Pancreas (tissue), 10 donors: Measurements from ENCODE around the gene WDR27. TPM values are rescaled to one million over a fixed set of nuclear protein-coding genes. Genes with fewer than 3 reads are reported as not detected.

ENCODE experiments used
- ATAC-seq, 4 donors: fragments of 200-7000 bp; cut with Tn5 transposase; one replicate each; pipeline versions ENCODE4 v1.8.0 to v1.9.1; 2020; ENCODE audit warnings: mild to moderate bottlenecking in 4 of 4, moderate library complexity in 4 of 4
- DNase-seq, 6 donors: peaks; one replicate each; pipeline ENCODE4 v3.0.0-alpha.2; 2020
- FAIRE-seq: peaks from 2 replicates; lab custom pipeline; 2012; peaks lifted over from hg19 to GRCh38; lab: Jason Lieb, UNC
- H3K27ac ChIP-seq, 4 donors: fragments of 200-600 bp; sonication (generic); 1 replicate in 3 of 4; 2 replicates in 1 of 4; pipeline versions ENCODE4 v1.5.0 to v1.8.0; 2020
- H3K27me3 ChIP-seq, 4 donors: fragments of 200-600 bp; one replicate each; pipeline ENCODE4 v1.8.0; 2021
- H3K36me3 ChIP-seq, 3 donors: fragments of 200-600 bp; sonication (generic) in 1 of 3; one replicate each; pipeline versions ENCODE4 v1.5.0 to v1.8.0; 2020 to 2021
- H3K4me1 ChIP-seq, 3 donors: fragments of 200-600 bp; one replicate each; pipeline ENCODE4 v1.8.0; 2021
- H3K4me3 ChIP-seq, 4 donors: fragments of 200-600 bp; sonication (generic) in 2 of 4; one replicate each; pipeline versions ENCODE4 v1.5.0 to v1.8.0; 2020 to 2021
- H3K9me3 ChIP-seq, 4 donors: fragments of 200-600 bp; one replicate each; pipeline ENCODE4 v1.8.0; 2021
- CTCF ChIP-seq, 4 donors: fragments of 200-600 bp; sonication (generic) in 3 of 4; IDR thresholded peaks; one replicate each; pipeline versions ENCODE4 v1.5.0 to v1.8.0; 2021; ENCODE audit warnings: antibody characterized with exemption in 4 of 4
- WGBS, 2 donors: extraction: QIAGEN DNeasy Blood & Tissue Kit; methylation state at CpG; one replicate each; pipeline ENCODE4 v1.1.7; 2013; 5-methylcytosine and 5-hydroxymethylcytosine counted together
- intact Hi-C, 3 donors: fragments of 100-400 bp; cut with DNase I; formaldehyde crosslinking; loops; one replicate each; pipeline versions ENCODE4 v1.11.1 to v1.14.2; 2022
- polyA plus RNA-seq, 2 donors: library from polyadenylated mRNA; stranded (reverse); fragments of 200-250 nt; gene quantifications; one replicate each; pipeline ENCODE4 v1.2.3, GENCODE V29; 2013
- total RNA-seq, 6 donors: library from RNA; stranded (reverse); fragmentation: NEBNext Ultra II Directional in 4 of 6; extraction: Animal tissue kit (Norgen Biotek cat#: 25700) in 4 of 6; gene quantifications; one replicate each; pipeline versions ENCODE4 v1.2.1 to v1.2.4, GENCODE V29; 2021 to 2023
- donor health status: healthy with polysubstance abuse.
- donor health status: DM: no; HTN: no; CAD: no; lungs with moderate emphysema.
- donor health status: DM: no; HTN: no; CAD: no.
- donor health status: control.
- donor health status: control.
- donor health status: Bipolar disorder and iron deficiency.
- donor health status: DM: yes; HTN: yes; CAD: no.
- donor health status: DM: no; HTN: no; CAD: no.
- donor health status: DM: no; HTN: no; CAD: no.
- donor health status: DM: yes; HTN: yes; CAD: no.

Gene WDR27
- total and polyA plus RNA-seq, 8 donors = 9.6 to 43.1 (median 16.4) TPM

- no peak overlapping the region for H3K4me3 ChIP-seq
- ATAC-seq (no peak), FAIRE-seq (no peak), DNase-seq (no peak)
- no peaks in the 10 kb centered on the region for H3K9me3 ChIP-seq
- no peaks in the 10 kb centered on the region for H3K27me3 ChIP-seq
- intact Hi-C loops = no loop called here
- H3K4me1 ChIP-seq = no peaks in the 10 kb centered on the region
- WGBS, 2 donors = 81 to 90% methylated on average over 6 of the region's 6 CpGs
- H3K36me3 ChIP-seq = no peaks in the 10 kb centered on the region
- TF ChIP-seq CTCF (IDR thresholded peaks at IDR 0.05) = no peak
- H3K27ac ChIP-seq = no peak overlapping the region
Measured at GRCh38 chr6:169583886-169584541, 117.8 kb downstream of the WDR27 start.

- H3K27ac ChIP-seq = no peak overlapping the region
- no peaks in the 10 kb centered on the region for H3K4me1 ChIP-seq
- no peaks in the 10 kb centered on the region for H3K27me3 ChIP-seq
- DNase-seq (no peak), ATAC-seq (no peak), FAIRE-seq (no peak)
- no peak overlapping the region for H3K4me3 ChIP-seq
- H3K9me3 ChIP-seq = no peaks in the 10 kb centered on the region
- no peaks in the 10 kb centered on the region for H3K36me3 ChIP-seq
- intact Hi-C loops = no loop called here
- no peak for TF ChIP-seq CTCF (IDR thresholded peaks at IDR 0.05)
- 87 to 93% methylated on average over 7 of the region's 7 CpGs for WGBS, 2 donors
Measured at GRCh38 chr6:169579407-169580111, 122.3 kb downstream of the WDR27 start.

GRCh38 chr6:169577974-169578373 is 123.9 kb downstream of the WDR27 start:
- Histone ChIP-seq H3K4me3 (no peak overlapping the region), H3K9me3 (no peaks in the 10 kb centered on the region), H3K36me3 (no peaks in the 10 kb centered on the region), H3K4me1 (no peaks in the 10 kb centered on the region), H3K27ac (no peak overlapping the region), H3K27me3 (no peaks in the 10 kb centered on the region)
- DNase-seq = no peak
- no peak for FAIRE-seq
- no peak for ATAC-seq
- TF ChIP-seq CTCF (IDR thresholded peaks at IDR 0.05) = no peak
- 90 to 93% methylated on average over 14 of the region's 14 CpGs for WGBS, 2 donors
- intact Hi-C loops = no loop called here

- no peak for DNase-seq
- WGBS, 2 donors = 85 to 87% methylated on average over 37 to 38 of the region's 38 CpGs
- H3K36me3 ChIP-seq = no peaks in the 10 kb centered on the region
- no peaks in the 10 kb centered on the region for H3K4me1 ChIP-seq
- H3K27ac ChIP-seq = no peak overlapping the region
- TF ChIP-seq CTCF (IDR thresholded peaks at IDR 0.05) = no peak
- intact Hi-C loops = no loop called here
- FAIRE-seq = no peak
- H3K27me3 ChIP-seq = no peaks in the 10 kb centered on the region
- peak overlapping the region in 1 of 4 donors; percentile 0 for H3K4me3 ChIP-seq
- no peaks in the 10 kb centered on the region for H3K9me3 ChIP-seq
- no peak for ATAC-seq
Measured at GRCh38 chr6:169577236-169577635, 124.6 kb downstream of the WDR27 start.

- no peak for TF ChIP-seq CTCF (IDR thresholded peaks at IDR 0.05)
- Histone ChIP-seq H3K36me3 (no peaks in the 10 kb centered on the region), H3K9me3 (no peaks in the 10 kb centered on the region), H3K4me3 (no peak overlapping the region), H3K4me1 (no peaks in the 10 kb centered on the region), H3K27ac (no peak overlapping the region), H3K27me3 (no peaks in the 10 kb centered on the region)
- intact Hi-C loops = no loop called here
- ATAC-seq = no peak
- no peak for DNase-seq
- WGBS, 2 donors = 90 to 97% methylated on average over 5 of the region's 5 CpGs
- FAIRE-seq = no peak
Measured at GRCh38 chr6:169575821-169576220, 126.0 kb downstream of the WDR27 start.
